ENCODE data around the gene CCSER1.

DNA sequence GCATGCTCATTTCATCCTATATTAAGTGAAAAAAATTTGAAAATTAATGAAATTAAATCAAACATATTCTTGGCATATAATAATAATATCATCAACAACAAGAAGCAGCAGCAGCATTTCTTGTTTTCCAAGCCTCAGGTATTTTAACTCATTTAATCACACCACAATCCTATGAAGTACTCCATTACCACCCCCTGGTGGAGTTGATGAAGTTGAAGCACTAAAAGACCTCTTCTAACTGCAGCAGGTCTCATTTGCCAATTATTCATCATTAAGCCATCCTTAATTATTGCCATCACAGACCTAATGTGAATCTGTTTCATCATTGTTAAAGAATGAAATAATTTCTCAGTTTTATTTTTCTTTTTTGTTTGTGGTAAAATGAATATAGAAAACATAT, 1375.2 kb downstream of the CCSER1 start:
- TF ChIP-seq, protein P1, sequence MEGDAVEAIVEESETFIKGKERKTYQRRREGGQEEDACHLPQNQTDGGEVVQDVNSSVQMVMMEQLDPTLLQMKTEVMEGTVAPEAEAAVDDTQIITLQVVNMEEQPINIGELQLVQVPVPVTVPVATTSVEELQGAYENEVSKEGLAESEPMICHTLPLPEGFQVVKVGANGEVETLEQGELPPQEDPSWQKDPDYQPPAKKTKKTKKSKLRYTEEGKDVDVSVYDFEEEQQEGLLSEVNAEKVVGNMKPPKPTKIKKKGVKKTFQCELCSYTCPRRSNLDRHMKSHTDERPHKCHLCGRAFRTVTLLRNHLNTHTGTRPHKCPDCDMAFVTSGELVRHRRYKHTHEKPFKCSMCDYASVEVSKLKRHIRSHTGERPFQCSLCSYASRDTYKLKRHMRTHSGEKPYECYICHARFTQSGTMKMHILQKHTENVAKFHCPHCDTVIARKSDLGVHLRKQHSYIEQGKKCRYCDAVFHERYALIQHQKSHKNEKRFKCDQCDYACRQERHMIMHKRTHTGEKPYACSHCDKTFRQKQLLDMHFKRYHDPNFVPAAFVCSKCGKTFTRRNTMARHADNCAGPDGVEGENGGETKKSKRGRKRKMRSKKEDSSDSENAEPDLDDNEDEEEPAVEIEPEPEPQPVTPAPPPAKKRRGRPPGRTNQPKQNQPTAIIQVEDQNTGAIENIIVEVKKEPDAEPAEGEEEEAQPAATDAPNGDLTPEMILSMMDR (conservative IDR thresholded peaks at IDR 0.05; ENCODE audit: low read length), result peak; percentile 20; the same call in 1 of the 2 replicates
- no peak for TF ChIP-seq EZH2phosphoT487 (IDR thresholded peaks at IDR 0.05; ENCODE audit: borderline replicate concordance)

Data from Loucy (cell line).